HepG2 (cell line): ENCODE measurements around the gene GRIN3B. TPM values are rescaled to one million over a fixed set of nuclear protein-coding genes. Genes with fewer than 3 reads are reported as not detected.

Source experiments
- ATAC-seq: fragments of 200-7000 bp; cut with Tn5 transposase; 3 replicates; pipeline ENCODE4 v1.9.1; 2020; ENCODE audit warnings: mild to moderate bottlenecking, moderate library complexity
- BruUV-seq: library from RNA; stranded (reverse); fragments of 400-500 nt; replicated peaks from 2 replicates; lab custom pipeline; 2021; lab: Mats Ljungman, UMichigan
- CTCF ChIA-PET: fragments of 300-600 bp; formaldehyde crosslinking; extraction: SDS; loops from one replicate; lab custom pipeline; 2021; ENCODE audit warnings: low total read pairs, inconsistent platforms, low intra/inter-chr PET ratio; lab: Yijun Ruan, JAX
- POLR2A ChIA-PET: fragments of 350-600 bp; sonication (Branson Sonifier 250); formaldehyde crosslinking; loops from one replicate; lab custom pipeline; 2020; ENCODE audit warnings: antibody characterized with exemption, inconsistent platforms; lab: Yijun Ruan, JAX
- DNase-seq: peaks from one replicate; pipeline ENCODE4 v3.0.0-alpha.2; 2015; ENCODE audit warnings: low spot score
- FAIRE-seq: peaks from 3 replicates; lab custom pipeline; 2011; peaks lifted over from hg19 to GRCh38; lab: Jason Lieb, UNC
- H2AFZ ChIP-seq: one replicate; pipeline ENCODE4 v1.6.1; 2011; ENCODE audit warnings: low read length, inconsistent platforms
- H3K27ac ChIP-seq: fragments of 300-600 bp; 3 replicates; pipeline ENCODE4 v1.8.0; 2011; ENCODE audit warnings: mixed run types, mild to moderate bottlenecking, mixed read lengths, low read length, inconsistent platforms; ENCODE audit not compliant: insufficient read depth; ENCODE audit errors: extremely low read length
- H3K27me3 ChIP-seq, 2 experiments: fragments of 200-600 bp in 1 of 2; 2 replicates in 1 of 2; 3 replicates in 1 of 2; pipeline versions ENCODE4 v1.6.0 to v1.8.0; 2011; ENCODE audit warnings: low read length in 2 of 2, mild to moderate bottlenecking in 2 of 2, moderate library complexity in 2 of 2, inconsistent platforms in 1 of 2; ENCODE audit not compliant: insufficient read depth in 2 of 2, control insufficient read depth in 1 of 2
- H3K36me3 ChIP-seq, 2 experiments: fragments of 200-600 bp in 1 of 2; replicated peaks in 1 of 2; 2 replicates in 1 of 2; 3 replicates in 1 of 2; pipeline versions ENCODE4 v1.5.1 to v1.8.0; 2011; ENCODE audit warnings: low read length in 2 of 2, inconsistent platforms in 1 of 2; ENCODE audit not compliant: insufficient read depth in 2 of 2, control insufficient read depth in 1 of 2
- H3K4me1 ChIP-seq: 2 replicates; pipeline ENCODE4 v1.5.1; 2012; ENCODE audit warnings: low read length, inconsistent platforms; ENCODE audit not compliant: insufficient read depth
- H3K4me2 ChIP-seq: 2 replicates; pipeline ENCODE4 v1.6.0; 2011; ENCODE audit warnings: low read depth, low read length, inconsistent platforms
- H3K4me3 ChIP-seq, 3 experiments: fragments of 200-600 bp in 1 of 3; sonication (generic), shearing (Covaris generic) in 1 of 3; replicated peaks in 1 of 3; 2 replicates each; pipeline ENCODE4 v1.5.1; 2011 to 2016; ENCODE audit warnings: low read length in 3 of 3, inconsistent platforms in 2 of 3, low read depth in 2 of 3, mild to moderate bottlenecking in 2 of 3, control low read depth in 1 of 3, mixed read lengths in 1 of 3; ENCODE audit not compliant: insufficient read depth in 1 of 3
- H3K79me2 ChIP-seq: one replicate; pipeline ENCODE4 v1.6.1; 2011; ENCODE audit warnings: low read length, inconsistent platforms; ENCODE audit not compliant: insufficient read depth
- H3K9ac ChIP-seq: 2 replicates; pipeline ENCODE4 v1.6.0; 2011; ENCODE audit warnings: mild to moderate bottlenecking, low read depth, low read length, inconsistent platforms; ENCODE audit not compliant: insufficient read depth
- H3K9me3 ChIP-seq: 2 replicates; pipeline ENCODE4 v1.5.1; 2012; ENCODE audit warnings: mild to moderate bottlenecking, low read length
- H4K20me1 ChIP-seq: 2 replicates; pipeline ENCODE4 v1.6.0; 2011; ENCODE audit warnings: inconsistent platforms, mild to moderate bottlenecking, low read length, moderate library complexity; ENCODE audit not compliant: insufficient read depth
- ADNP ChIP-seq: sonication (generic); formaldehyde crosslinking; IDR thresholded peaks from 2 replicates; pipeline ENCODE4 v1.4.0; 2020; ENCODE audit warnings: missing genetic modification reagents
- AGO2 ChIP-seq: fragments of 200-400 bp; formaldehyde crosslinking; optimal IDR thresholded peaks from 2 replicates; pipeline ENCODE3; 2017; ENCODE audit warnings: mild to moderate bottlenecking, low read depth, low read length, moderate library complexity
- CREM ChIP-seq, 2 experiments: sonication (generic) in 1 of 2; formaldehyde crosslinking in 1 of 2; IDR thresholded peaks; 2 replicates each; pipeline versions ENCODE4 v1.4.0 to v1.6.1; 2016 to 2020; ENCODE audit warnings: antibody characterized with exemption in 1 of 2, mild to moderate bottlenecking in 1 of 2, missing genetic modification reagents in 1 of 2
- FOSL1 ChIP-seq: sonication (generic); formaldehyde crosslinking; IDR thresholded peaks from 2 replicates; pipeline ENCODE4 v1.9.0; 2021; ENCODE audit warnings: missing genetic modification reagents, borderline replicate concordance
- GLMP ChIP-seq: sonication (generic); formaldehyde crosslinking; IDR thresholded peaks from 2 replicates; pipeline ENCODE4 v1.9.0; 2021; ENCODE audit warnings: missing genetic modification reagents, mild to moderate bottlenecking, borderline replicate concordance
- HNRNPK ChIP-seq: fragments of 200-400 bp; formaldehyde crosslinking; IDR thresholded peaks from 2 replicates; pipeline ENCODE4 v1.6.1; 2018; ENCODE audit warnings: low read length, low read depth, moderate library complexity, mild to moderate bottlenecking; ENCODE audit not compliant: poor library complexity, severe bottlenecking
- MBD4 ChIP-seq: IDR thresholded peaks from 2 replicates; pipeline ENCODE4 v1.6.1; 2012; ENCODE audit warnings: low read length, inconsistent platforms, borderline replicate concordance
- NONO ChIP-seq, 2 experiments: fragments of 450-650 bp in 1 of 2; sonication (generic) in 1 of 2; formaldehyde crosslinking in 1 of 2; IDR thresholded peaks in 1 of 2; conservative IDR thresholded peaks in 1 of 2; 2 replicates each; pipeline versions ENCODE4 v1.6.1 to v1.8.0; 2017 to 2022; ENCODE audit warnings: mild to moderate bottlenecking in 1 of 2, missing genetic modification reagents in 1 of 2, moderate library complexity in 1 of 2
- ZFP91 ChIP-seq: sonication (generic); formaldehyde crosslinking; IDR thresholded peaks from 2 replicates; pipeline ENCODE4 v1.9.0; 2022; ENCODE audit warnings: missing genetic modification reagents, mild to moderate bottlenecking, borderline replicate concordance
- ZMAT5 ChIP-seq: sonication (generic); formaldehyde crosslinking; IDR thresholded peaks from 2 replicates; pipeline ENCODE4 v1.5.0; 2020; ENCODE audit warnings: mild to moderate bottlenecking, low read depth, missing genetic modification reagents, borderline replicate concordance
- ZNF180 ChIP-seq: sonication (generic); formaldehyde crosslinking; IDR thresholded peaks from 2 replicates; pipeline ENCODE4 v1.4.0; 2020; ENCODE audit warnings: low read depth, missing genetic modification reagents, borderline replicate concordance
- WGBS: methylation state at CpG from one replicate; pipeline ENCODE4 v1.1.6; 2017; ENCODE audit warnings: low lambda C conversion rate; 5-methylcytosine and 5-hydroxymethylcytosine counted together
- in situ Hi-C: cut with HindIII; loops from 2 replicates; pipeline ENCODE4 v1.10.0; 2017; ENCODE audit warnings: low pct_unique_long_range_greater_than_20kb; ENCODE audit not compliant: extremely low pct_ligation_motif_present
- intact Hi-C: fragments of 100-400 bp; cut with micrococcal nuclease; formaldehyde crosslinking; loops from one replicate; pipeline ENCODE4 v1.10.0; 2022; ENCODE audit not compliant: unreplicated experiment
- polyA plus RNA-seq, 8 experiments: library from polyadenylated mRNA; depleted of rRNA in 3 of 8; stranded (reverse) in 7 of 8; unstranded in 1 of 8; fragments of >200 nt; fragmentation: Illumina TruSeq in 4 of 8; extraction: Trizol in 4 of 8; gene quantifications; 2 replicates each; pipeline versions ENCODE4 v1.2.1 to v1.2.3, GENCODE V29; 2011 to 2016; ENCODE audit warnings: low read depth in 4 of 8, missing spikeins in 1 of 8, mixed read lengths in 1 of 8; ENCODE audit not compliant: insufficient read depth in 1 of 8
- total RNA-seq, 5 experiments: library from RNA; depleted of rRNA; stranded (reverse); fragments of >200 nt; fragmentation: Illumina TruSeq; extraction: Trizol; gene quantifications; 2 replicates each; pipeline ENCODE4 v1.2.3, GENCODE V29; 2016; ENCODE audit warnings: low read depth in 1 of 5
- TF ChIP-seq, protein P1 (sequence below): sonication (generic); formaldehyde crosslinking; IDR thresholded peaks from 2 replicates; pipeline ENCODE4 v1.4.0; 2020; ENCODE audit warnings: missing genetic modification reagents

Gene GRIN3B
- total and polyA plus RNA-seq, 2 of the 13 experiments (the other 11 are each of a cell fraction or from before 2014, with no cell fraction given), result 0.07 to 0.20 TPM

DNA sequence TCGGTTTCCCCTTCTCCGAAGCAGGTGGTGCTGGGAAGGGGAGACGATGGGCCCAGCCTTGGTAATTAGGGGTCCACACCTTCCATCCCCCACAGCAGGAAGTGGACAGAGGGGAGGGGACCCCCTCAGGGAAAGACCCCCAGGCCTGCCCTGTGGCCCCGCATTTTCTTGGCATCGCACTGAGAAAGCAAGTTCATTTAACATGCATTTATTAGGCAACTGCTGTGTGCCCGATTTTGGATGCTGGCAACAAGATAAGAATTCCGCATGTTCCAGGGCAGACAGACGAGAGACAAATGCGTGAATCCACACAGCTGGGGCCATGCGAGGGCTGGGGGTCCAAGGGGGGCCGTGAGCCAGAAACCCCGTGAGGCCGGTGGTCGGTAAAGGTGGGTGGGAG, 45.9 kb upstream of the GRIN3B start (continued):
- no peak for TF ChIP-seq GLMP (CRISPR knock-in tag)

- H3K36me3 ChIP-seq, result peaks cover 7 to 13% of the 10 kb centered on the region in 2 experiments; a peak in 4 of 5 replicates
- no peak overlapping the region for H2AFZ ChIP-seq
- intact Hi-C loops, result no loop called here
- 97% methylated on average over 25 of the region's 43 CpGs for WGBS
- no peaks in the 10 kb centered on the region for H3K9me3 ChIP-seq
- peaks cover 91% of the 10 kb centered on the region for H3K4me1 ChIP-seq
- ChIA-PET POLR2A (interaction anchor here (0.7 to 4.8 kb wide), 4 partner anchors 12 to 176 kb away, joined by 3 to 50 read pairs (median 22); no protein-coding TSS in a partner anchor), CTCF (no interaction called here)
- no peak for DNase-seq
- peak overlapping the region; percentile 99 for H3K27ac ChIP-seq
- FAIRE-seq, result no peak
- H3K4me2 ChIP-seq, result no peak overlapping the region
- no peaks in the 10 kb centered on the region for H3K27me3 ChIP-seq
- ATAC-seq, result no peak
- in situ Hi-C loops, result no loop called here
- peaks cover 66% of the 10 kb centered on the region for H3K79me2 ChIP-seq
- no peaks in the 10 kb centered on the region for H4K20me1 ChIP-seq
- peak overlapping the region; percentile 22; the same call in 1 of the 2 replicates for H3K9ac ChIP-seq
- BruUV-seq, result no TSS peak
- no peak overlapping the region for H3K4me3 ChIP-seq
- no peak for TF ChIP-seq ZNF180 (CRISPR knock-in tag)
- TF ChIP-seq NONO (IDR thresholded peaks at IDR 0.05), result no peak
- TF ChIP-seq NONO (CRISPR knock-in tag; conservative IDR thresholded peaks at IDR 0.05), result no peak
- no peak for TF ChIP-seq CREM (IDR thresholded peaks at IDR 0.05)
- TF ChIP-seq CREM (CRISPR knock-in tag; IDR thresholded peaks at IDR 0.05), result no peak
- no peak for TF ChIP-seq HNRNPK
- TF ChIP-seq, protein P1, sequence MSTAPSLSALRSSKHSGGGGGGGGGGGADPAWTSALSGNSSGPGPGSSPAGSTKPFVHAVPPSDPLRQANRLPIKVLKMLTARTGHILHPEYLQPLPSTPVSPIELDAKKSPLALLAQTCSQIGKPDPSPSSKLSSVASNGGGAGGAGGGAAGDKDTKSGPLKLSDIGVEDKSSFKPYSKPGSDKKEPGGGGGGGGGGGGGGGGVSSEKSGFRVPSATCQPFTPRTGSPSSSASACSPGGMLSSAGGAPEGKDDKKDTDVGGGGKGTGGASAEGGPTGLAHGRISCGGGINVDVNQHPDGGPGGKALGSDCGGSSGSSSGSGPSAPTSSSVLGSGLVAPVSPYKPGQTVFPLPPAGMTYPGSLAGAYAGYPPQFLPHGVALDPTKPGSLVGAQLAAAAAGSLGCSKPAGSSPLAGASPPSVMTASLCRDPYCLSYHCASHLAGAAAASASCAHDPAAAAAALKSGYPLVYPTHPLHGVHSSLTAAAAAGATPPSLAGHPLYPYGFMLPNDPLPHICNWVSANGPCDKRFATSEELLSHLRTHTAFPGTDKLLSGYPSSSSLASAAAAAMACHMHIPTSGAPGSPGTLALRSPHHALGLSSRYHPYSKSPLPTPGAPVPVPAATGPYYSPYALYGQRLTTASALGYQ (CRISPR knock-in tag), result no peak
- no peak; the same call in 1 of the 2 replicates for TF ChIP-seq ZFP91 (CRISPR knock-in tag)
- no peak for TF ChIP-seq FOSL1
- no peak for TF ChIP-seq ADNP
- TF ChIP-seq ZMAT5, result no peak
- peak; percentile 92 for TF ChIP-seq AGO2
- no peak for TF ChIP-seq MBD4
Observed at GRCh38 chr19:954672-955494, 45.3 kb upstream of the GRIN3B start.
